Transverse colon (tissue), 4 donors: ENCODE measurements around the gene GADL1. TPM values are rescaled to one million over a fixed set of nuclear protein-coding genes. Genes with fewer than 3 reads are reported as not detected.

Experiments
- DNase-seq: peaks from one replicate; pipeline ENCODE4 v3.0.0-alpha.2; 2019
- H3K27ac ChIP-seq, 4 donors: fragments of 200-600 bp; sonication (generic); 2 replicates each; pipeline ENCODE4 v1.5.1; 2016 to 2018; ENCODE audit warnings: inconsistent platforms in 4 of 4
- H3K27me3 ChIP-seq: fragments of 200-600 bp; sonication (generic); 2 replicates; pipeline ENCODE4 v1.5.1; 2017; ENCODE audit warnings: inconsistent platforms
- H3K36me3 ChIP-seq, 4 donors: fragments of 200-600 bp; sonication (generic); 2 replicates each; pipeline ENCODE4 v1.5.1; 2017 to 2019; ENCODE audit warnings: inconsistent platforms in 4 of 4
- H3K4me1 ChIP-seq, 4 donors: fragments of 200-600 bp; sonication (generic); 2 replicates each; pipeline ENCODE4 v1.5.1; 2017 to 2020; ENCODE audit warnings: inconsistent platforms in 4 of 4
- H3K4me3 ChIP-seq, 4 donors: fragments of 200-600 bp; sonication (generic); 1 replicate in 1 of 4; 2 replicates in 3 of 4; pipeline versions ENCODE4 v1.5.1 to v1.6.1; 2017 to 2019; ENCODE audit warnings: inconsistent platforms in 4 of 4
- H3K9me3 ChIP-seq, 2 donors: fragments of 200-600 bp; sonication (generic); 2 replicates each; pipeline ENCODE4 v1.5.1; 2017 to 2019; ENCODE audit warnings: inconsistent platforms in 2 of 2
- EP300 ChIP-seq: sonication (generic); formaldehyde crosslinking; IDR thresholded peaks from one replicate; pipeline ENCODE4 v1.6.1; 2017; ENCODE audit warnings: antibody characterized with exemption, low read depth
- POLR2A ChIP-seq: fragments of 450-650 bp; IDR thresholded peaks from one replicate; pipeline ENCODE4 v1.6.1; 2016; ENCODE audit warnings: antibody characterized with exemption, mild to moderate bottlenecking, moderate library complexity
- POLR2AphosphoS5 ChIP-seq, 3 donors: sonication (generic); formaldehyde crosslinking; IDR thresholded peaks; one replicate each; pipeline ENCODE4 v1.6.1; 2016; ENCODE audit warnings: antibody characterized with exemption in 3 of 3
- WGBS, 2 donors: methylation state at CpG; one replicate each; pipeline ENCODE4 v1.1.5; 2018; ENCODE audit warnings: low coverage in 1 of 2; 5-methylcytosine and 5-hydroxymethylcytosine counted together
- in situ Hi-C, 4 donors: fragments of 200-750 bp; cut with MboI; loops; one replicate each; pipeline versions ENCODE4 v1.15.0 to v1.15.1; 2017; ENCODE audit warnings: low sequenced_read_pairs in 3 of 4, low pct_ligation_motif_present in 1 of 4, low pct_unique_long_range_greater_than_20kb in 1 of 4
- intact Hi-C: fragments of 100-400 bp; cut with DNase I; formaldehyde crosslinking; loops from one replicate; pipeline ENCODE4 v1.15.1; 2023; ENCODE audit warnings: low total_unique reads
- total RNA-seq, 4 donors: library from RNA; depleted of rRNA; stranded (reverse); fragments of >200 nt; gene quantifications; one replicate each; pipeline ENCODE4 v1.1.0, GENCODE V29; 2016
- TF ChIP-seq, protein P1 (sequence below), 5 experiments: fragments of 200-600 bp in 3 of 5; fragments of 450-650 bp in 2 of 5; sonication (generic) in 3 of 5; IDR thresholded peaks; 1 replicate in 2 of 5; 2 replicates in 3 of 5; pipeline ENCODE4 v1.5.1; 2016 to 2017; ENCODE audit warnings: antibody characterized with exemption in 5 of 5, inconsistent platforms in 3 of 5, mild to moderate bottlenecking in 2 of 5, moderate library complexity in 1 of 5

Gene GADL1
- total RNA-seq, 4 donors from 2014 or later: not detected

DNA sequence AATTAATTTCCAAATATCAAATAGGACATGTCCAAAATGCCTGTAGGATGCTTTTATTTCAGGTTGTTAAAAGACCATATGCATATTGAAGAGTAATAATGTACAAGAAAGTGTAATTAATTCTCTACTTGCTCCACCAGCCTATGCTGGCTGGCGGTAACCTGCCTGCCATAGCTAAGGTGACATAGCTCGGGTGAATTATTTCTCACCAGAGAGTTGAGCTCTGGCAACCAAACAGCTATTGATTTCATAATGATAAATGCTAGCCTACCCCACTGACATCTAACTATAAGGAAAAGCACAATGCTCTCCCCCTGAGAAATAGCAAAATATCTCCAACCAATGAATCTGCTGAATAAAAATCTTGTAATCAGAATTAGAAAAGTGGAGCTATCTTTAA lies 48.9 kb downstream of the GADL1 start:
- Histone ChIP-seq H3K27me3 (no peaks in the 10 kb centered on the region), H3K4me3 (no peak overlapping the region), H3K4me1 (no peaks in the 10 kb centered on the region), H3K9me3 (no peaks in the 10 kb centered on the region), H3K36me3 (no peaks in the 10 kb centered on the region), H3K27ac (no peak overlapping the region)
- intact Hi-C loops: no loop called here
- no peak for DNase-seq
- TF ChIP-seq POLR2AphosphoS5 (IDR thresholded peaks at IDR 0.05) (no peak), POLR2A (no peak), EP300 (no peak)
- TF ChIP-seq, protein P1, sequence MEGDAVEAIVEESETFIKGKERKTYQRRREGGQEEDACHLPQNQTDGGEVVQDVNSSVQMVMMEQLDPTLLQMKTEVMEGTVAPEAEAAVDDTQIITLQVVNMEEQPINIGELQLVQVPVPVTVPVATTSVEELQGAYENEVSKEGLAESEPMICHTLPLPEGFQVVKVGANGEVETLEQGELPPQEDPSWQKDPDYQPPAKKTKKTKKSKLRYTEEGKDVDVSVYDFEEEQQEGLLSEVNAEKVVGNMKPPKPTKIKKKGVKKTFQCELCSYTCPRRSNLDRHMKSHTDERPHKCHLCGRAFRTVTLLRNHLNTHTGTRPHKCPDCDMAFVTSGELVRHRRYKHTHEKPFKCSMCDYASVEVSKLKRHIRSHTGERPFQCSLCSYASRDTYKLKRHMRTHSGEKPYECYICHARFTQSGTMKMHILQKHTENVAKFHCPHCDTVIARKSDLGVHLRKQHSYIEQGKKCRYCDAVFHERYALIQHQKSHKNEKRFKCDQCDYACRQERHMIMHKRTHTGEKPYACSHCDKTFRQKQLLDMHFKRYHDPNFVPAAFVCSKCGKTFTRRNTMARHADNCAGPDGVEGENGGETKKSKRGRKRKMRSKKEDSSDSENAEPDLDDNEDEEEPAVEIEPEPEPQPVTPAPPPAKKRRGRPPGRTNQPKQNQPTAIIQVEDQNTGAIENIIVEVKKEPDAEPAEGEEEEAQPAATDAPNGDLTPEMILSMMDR (IDR thresholded peaks at IDR 0.05): no peak
- in situ Hi-C loops: no loop called here
- WGBS, 2 donors: 88 to 100% methylated on average over 2 of the region's 2 CpGs

DNA sequence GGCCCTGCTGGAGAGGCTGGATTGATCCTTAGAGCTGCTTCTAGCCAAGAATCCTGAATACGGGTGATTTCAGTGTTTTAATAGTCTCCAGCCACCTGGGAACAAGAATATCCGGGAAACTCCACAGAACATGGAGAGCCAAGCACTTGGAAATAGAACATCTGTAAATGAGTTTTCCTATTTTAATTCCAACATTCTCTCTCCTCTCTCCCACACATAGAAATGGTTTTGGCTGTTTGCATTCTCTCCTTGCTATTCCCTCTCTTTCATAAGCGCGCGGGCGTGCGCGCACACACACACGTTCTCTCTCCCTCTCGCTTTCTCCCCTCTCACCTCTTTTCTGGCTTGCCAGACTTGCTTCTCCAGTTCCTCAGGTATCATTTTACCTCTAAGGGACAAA lies 50.6 kb downstream of the GADL1 start:
- H3K4me1 ChIP-seq: no peaks in the 10 kb centered on the region
- H3K27ac ChIP-seq: no peak overlapping the region
- TF ChIP-seq, protein P1 (IDR thresholded peaks at IDR 0.05): no peak
- TF ChIP-seq POLR2AphosphoS5 (IDR thresholded peaks at IDR 0.05): no peak
- no peak for TF ChIP-seq EP300
- no peak for TF ChIP-seq POLR2A
- in situ Hi-C loops: no loop called here
- intact Hi-C loops: no loop called here
- H3K36me3 ChIP-seq: no peaks in the 10 kb centered on the region
- no peaks in the 10 kb centered on the region for H3K9me3 ChIP-seq
- H3K4me3 ChIP-seq: no peak overlapping the region
- H3K27me3 ChIP-seq: no peaks in the 10 kb centered on the region
- no peak for DNase-seq
- 79 to 83% methylated on average over 10 of the region's 10 CpGs for WGBS, 2 donors

DNA sequence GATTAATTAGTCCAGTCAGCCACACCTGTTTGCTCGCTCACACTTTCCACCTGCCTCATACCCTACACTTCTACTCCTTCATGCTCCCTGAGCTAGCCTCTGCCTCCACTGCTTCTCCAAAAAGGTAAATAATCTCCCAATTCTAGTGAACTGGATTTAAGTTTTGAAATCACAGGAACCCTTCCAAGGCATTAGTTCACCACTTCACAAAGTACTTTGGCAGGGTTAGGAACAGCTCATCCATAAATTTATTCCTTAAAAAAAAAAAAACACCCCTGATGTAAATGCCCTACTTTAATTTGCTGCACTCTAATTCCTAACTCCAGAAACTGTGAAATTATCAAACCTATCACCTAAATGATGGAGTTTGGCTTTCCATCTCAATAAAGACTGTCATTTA lies 58.3 kb downstream of the GADL1 start:
- H3K4me3 ChIP-seq: no peak overlapping the region
- no peaks in the 10 kb centered on the region for H3K36me3 ChIP-seq
- in situ Hi-C loops: no loop called here
- no peaks in the 10 kb centered on the region for H3K27me3 ChIP-seq
- DNase-seq: no peak
- intact Hi-C loops: no loop called here
- no peaks in the 10 kb centered on the region for H3K9me3 ChIP-seq
- H3K4me1 ChIP-seq: no peaks in the 10 kb centered on the region
- H3K27ac ChIP-seq: no peak overlapping the region
- TF ChIP-seq, protein P1 (IDR thresholded peaks at IDR 0.05): no peak
- no peak for TF ChIP-seq POLR2AphosphoS5 (IDR thresholded peaks at IDR 0.05)
- 93 to 100% methylated on average over 1 of the region's 1 CpG for WGBS, 2 donors

DNA sequence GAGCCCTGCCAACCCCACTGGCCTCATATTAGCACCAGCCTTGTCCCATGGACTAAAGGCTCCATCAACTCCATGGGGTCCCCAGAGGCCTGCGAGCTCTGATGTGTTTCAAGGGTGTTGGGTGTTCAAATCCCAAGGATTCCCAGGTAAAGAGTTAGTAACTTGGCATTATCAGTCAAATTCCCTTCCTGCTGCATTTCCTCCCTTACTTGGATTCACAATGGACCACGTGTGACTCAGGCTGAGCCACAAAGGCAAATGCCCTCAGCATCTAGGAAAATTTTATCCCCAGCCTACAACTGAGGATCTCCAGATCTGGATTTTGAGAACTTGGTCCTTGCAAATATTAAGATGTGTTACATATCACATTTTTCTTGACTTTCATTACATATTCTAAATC lies 58.8 kb downstream of the GADL1 start:
- Histone ChIP-seq H3K27ac (no peak overlapping the region), H3K36me3 (no peaks in the 10 kb centered on the region), H3K4me3 (no peak overlapping the region), H3K27me3 (no peaks in the 10 kb centered on the region), H3K4me1 (no peaks in the 10 kb centered on the region), H3K9me3 (no peaks in the 10 kb centered on the region)
- 67% methylated on average over 1 to 2 of the region's 2 CpGs for WGBS, 2 donors
- in situ Hi-C loops (no loop called here), intact Hi-C loops (no loop called here)
- TF ChIP-seq, protein P1 (IDR thresholded peaks at IDR 0.05): no peak
- TF ChIP-seq POLR2AphosphoS5 (IDR thresholded peaks at IDR 0.05): no peak
- no peak for TF ChIP-seq POLR2A
- no peak for TF ChIP-seq EP300
- no peak for DNase-seq
